K562 (cell line): Measurements from ENCODE around the gene HPCAL1. TPM values are rescaled to one million over a fixed set of nuclear protein-coding genes. Genes with fewer than 3 reads are reported as not detected.

Experiments used
- CREM ChIP-seq: IDR thresholded peaks from 2 replicates; pipeline ENCODE4 v1.6.1; 2014; ENCODE audit warnings: antibody characterized with exemption, low read depth
- EP300 ChIP-seq: IDR thresholded peaks from 2 replicates; pipeline ENCODE4 v1.6.1; 2012; ENCODE audit warnings: low read length, improper control_type of control experiment
- ETV1 ChIP-seq: fragments of 450-650 bp; conservative IDR thresholded peaks from 2 replicates; pipeline ENCODE4 v1.6.1; 2016; ENCODE audit warnings: missing genetic modification characterization, control low read depth, low read depth, missing compliant biosample characterization
- ETV6 ChIP-seq, 3 experiments: fragments of 150-350 bp in 1 of 3; sonication (generic) in 1 of 3; formaldehyde crosslinking in 1 of 3; IDR thresholded peaks; 2 replicates each; pipeline versions ENCODE4 v1.6.1 to v1.8.0; 2014 to 2022; ENCODE audit warnings: borderline replicate concordance in 2 of 3, low read depth in 2 of 3, antibody characterized with exemption in 1 of 3, low read length in 1 of 3, mild to moderate bottlenecking in 1 of 3, missing genetic modification reagents in 1 of 3
- NR2C2 ChIP-seq, 2 experiments: fragments of 200-800 bp in 1 of 2; sonication (Bioruptor generic) in 1 of 2; sonication (generic) in 1 of 2; formaldehyde crosslinking in 1 of 2; IDR thresholded peaks; 2 replicates each; pipeline versions ENCODE4 v1.6.1 to v1.8.0; 2016 to 2022; ENCODE audit warnings: mild to moderate bottlenecking in 1 of 2, missing compliant biosample characterization in 1 of 2, missing genetic modification characterization in 1 of 2, missing genetic modification reagents in 1 of 2
- POLR2G ChIP-seq: fragments of 200-400 bp; formaldehyde crosslinking; IDR thresholded peaks from 2 replicates; pipeline ENCODE4 v1.6.1; 2017; ENCODE audit warnings: low read depth, mild to moderate bottlenecking, antibody characterized with exemption, low read length, moderate library complexity
- RFX1 ChIP-seq: fragments of 450-650 bp; IDR thresholded peaks from 2 replicates; pipeline ENCODE4 v1.6.1; 2016; ENCODE audit warnings: mild to moderate bottlenecking, moderate library complexity
- SETDB1 ChIP-seq: IDR thresholded peaks from one replicate; pipeline ENCODE4 v1.6.1; 2012; ENCODE audit warnings: low read length, control low read depth, inconsistent platforms
- TFAM ChIP-seq: fragments of 250-450 bp; sonication (Bioruptor Pico); conservative IDR thresholded peaks from 2 replicates; pipeline ENCODE4 v1.5.0; 2021; ENCODE audit warnings: mild to moderate bottlenecking, moderate library complexity
- ZBTB7A ChIP-seq: IDR thresholded peaks from 2 replicates; pipeline ENCODE4 v1.6.1; 2011; ENCODE audit warnings: low read depth, mild to moderate bottlenecking, low read length, moderate library complexity, borderline replicate concordance; ENCODE audit not compliant: control insufficient read depth
- polyA plus RNA-seq, 8 experiments: library from polyadenylated mRNA; depleted of rRNA in 4 of 8; stranded (reverse) in 5 of 8; unstranded in 3 of 8; fragments of >200 nt; fragmentation: Nextera tagmentation in 2 of 8; fragmentation: Illumina TruSeq in 1 of 8; extraction: Ambion mirVana in 2 of 8; extraction: Trizol in 1 of 8; gene quantifications; 2 replicates each; pipeline versions ENCODE4 v1.2.1 to v1.2.3, GENCODE V29; 2011 to 2014; ENCODE audit warnings: inconsistent platforms in 1 of 8, missing spikeins in 1 of 8
- total RNA-seq, 7 experiments: library from RNA; depleted of rRNA in 6 of 7; stranded (reverse); fragments of >200 nt in 6 of 7; fragmentation: Illumina TruSeq in 2 of 7; extraction: Trizol in 2 of 7; gene quantifications; 2 replicates each; pipeline versions ENCODE4 v1.2.1 to v1.2.3, GENCODE V29; 2011 to 2021; ENCODE audit warnings: low replicate concordance in 1 of 7
- TF ChIP-seq, protein P1 (sequence below), 3 experiments: fragments of 200-800 bp in 1 of 3; fragments of 250-450 bp in 1 of 3; fragments of 450-650 bp in 1 of 3; sonication (Bioruptor Pico) in 1 of 3; sonication (Bioruptor generic) in 1 of 3; formaldehyde crosslinking in 1 of 3; IDR thresholded peaks; 2 replicates each; pipeline versions ENCODE4 v1.6.1 to v1.8.0; 2016 to 2022; ENCODE audit warnings: mild to moderate bottlenecking in 2 of 3, missing genetic modification characterization in 2 of 3, missing compliant biosample characterization in 1 of 3, moderate library complexity in 1 of 3
- TF ChIP-seq, protein P2 (sequence below): conservative IDR thresholded peaks from 2 replicates; pipeline ENCODE4 v1.6.1; 2011; ENCODE audit warnings: low read depth, mild to moderate bottlenecking, low read length; ENCODE audit not compliant: control insufficient read depth
- TF ChIP-seq, protein P3 (sequence below): fragments of 450-650 bp; formaldehyde crosslinking; IDR thresholded peaks from 2 replicates; pipeline ENCODE4 v1.4.0; 2020; ENCODE audit warnings: mild to moderate bottlenecking, moderate library complexity
- TF ChIP-seq, protein P4 (sequence below): sonication (generic); formaldehyde crosslinking; IDR thresholded peaks from 2 replicates; pipeline ENCODE4 v1.8.0; 2022; ENCODE audit warnings: missing genetic modification reagents, mild to moderate bottlenecking, borderline replicate concordance

The HPCAL1 gene
- total and polyA plus RNA-seq, 9 of the 15 experiments (the other 6 are each of a cell fraction or from before 2014, with no cell fraction given): 2.7 to 65.5 (median 23.9) TPM

DNA sequence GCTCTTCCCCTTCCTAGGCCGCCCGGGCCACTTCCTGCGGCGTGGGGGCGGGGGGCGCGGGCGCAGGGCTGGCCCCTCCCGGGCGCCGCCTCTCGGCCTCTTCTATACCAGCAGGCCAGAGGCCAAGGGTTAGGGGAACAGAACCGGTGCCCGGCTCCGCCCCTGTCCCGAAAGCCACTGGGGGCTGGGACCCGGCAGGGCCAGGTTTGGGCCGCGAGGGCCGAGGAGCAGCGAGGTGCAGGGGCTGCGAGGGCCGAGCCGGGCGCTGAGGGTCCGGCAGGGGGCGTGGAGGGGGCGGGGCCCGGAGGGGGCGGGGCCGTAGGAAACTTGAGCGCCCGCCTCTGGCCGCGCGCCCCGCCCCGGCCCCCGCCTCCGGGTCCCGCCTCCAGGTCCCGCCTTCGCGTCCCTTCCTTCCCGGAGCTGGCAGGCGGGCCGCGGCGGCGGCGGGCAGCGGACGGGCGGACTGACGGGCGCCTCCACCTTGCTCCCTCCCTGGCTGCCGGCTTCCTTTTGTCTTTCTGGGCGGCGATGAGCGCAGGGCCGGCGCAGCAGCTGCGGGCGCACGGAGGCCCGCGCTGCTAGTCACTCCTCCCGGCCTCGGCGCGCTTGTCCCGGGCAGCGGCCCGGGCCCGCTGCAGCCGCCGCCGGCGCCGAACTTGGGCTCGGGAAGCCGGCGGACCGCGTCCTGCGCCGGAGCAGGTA, at the start of gene HPCAL1 (continued):
- TF ChIP-seq NR2C2 (CRISPR knock-in tag; IDR thresholded peaks at IDR 0.05) (peak; percentile 9; the same call in 1 of the 2 replicates), NR2C2 (tag; IDR thresholded peaks at IDR 0.05) (peak; percentile 97), ETV6 (IDR thresholded peaks at IDR 0.05; ENCODE audit: borderline replicate concordance in 1 of 2, low read depth in 2 of 2, low read length in 1 of 2) (peak in 1 of 2 experiments; percentile 22; a peak in 1 of 4 replicates), ETV6 (CRISPR knock-in tag; IDR thresholded peaks at IDR 0.05; ENCODE audit: borderline replicate concordance) (no peak), EP300 (peak; percentile 36), ZBTB7A (peak; percentile 97), CREM (0 out of 2 replicates have a peak, but pooled peaks have one; percentile 25), POLR2G (peak; percentile 79), TFAM (no peak), RFX1 (no peak), ETV1 (tag) (no peak), SETDB1 (no peak)
- TF ChIP-seq, protein P1, sequence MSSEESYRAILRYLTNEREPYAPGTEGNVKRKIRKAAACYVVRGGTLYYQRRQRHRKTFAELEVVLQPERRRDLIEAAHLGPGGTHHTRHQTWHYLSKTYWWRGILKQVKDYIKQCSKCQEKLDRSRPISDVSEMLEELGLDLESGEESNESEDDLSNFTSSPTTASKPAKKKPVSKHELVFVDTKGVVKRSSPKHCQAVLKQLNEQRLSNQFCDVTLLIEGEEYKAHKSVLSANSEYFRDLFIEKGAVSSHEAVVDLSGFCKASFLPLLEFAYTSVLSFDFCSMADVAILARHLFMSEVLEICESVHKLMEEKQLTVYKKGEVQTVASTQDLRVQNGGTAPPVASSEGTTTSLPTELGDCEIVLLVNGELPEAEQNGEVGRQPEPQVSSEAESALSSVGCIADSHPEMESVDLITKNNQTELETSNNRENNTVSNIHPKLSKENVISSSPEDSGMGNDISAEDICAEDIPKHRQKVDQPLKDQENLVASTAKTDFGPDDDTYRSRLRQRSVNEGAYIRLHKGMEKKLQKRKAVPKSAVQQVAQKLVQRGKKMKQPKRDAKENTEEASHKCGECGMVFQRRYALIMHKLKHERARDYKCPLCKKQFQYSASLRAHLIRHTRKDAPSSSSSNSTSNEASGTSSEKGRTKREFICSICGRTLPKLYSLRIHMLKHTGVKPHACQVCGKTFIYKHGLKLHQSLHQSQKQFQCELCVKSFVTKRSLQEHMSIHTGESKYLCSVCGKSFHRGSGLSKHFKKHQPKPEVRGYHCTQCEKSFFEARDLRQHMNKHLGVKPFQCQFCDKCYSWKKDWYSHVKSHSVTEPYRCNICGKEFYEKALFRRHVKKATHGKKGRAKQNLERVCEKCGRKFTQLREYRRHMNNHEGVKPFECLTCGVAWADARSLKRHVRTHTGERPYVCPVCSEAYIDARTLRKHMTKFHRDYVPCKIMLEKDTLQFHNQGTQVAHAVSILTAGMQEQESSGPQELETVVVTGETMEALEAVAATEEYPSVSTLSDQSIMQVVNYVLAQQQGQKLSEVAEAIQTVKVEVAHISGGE (CRISPR knock-in tag; IDR thresholded peaks at IDR 0.05): peak in 1 of 3 experiments; percentile 81; a peak in 1 of 6 replicates
- TF ChIP-seq, protein P2, sequence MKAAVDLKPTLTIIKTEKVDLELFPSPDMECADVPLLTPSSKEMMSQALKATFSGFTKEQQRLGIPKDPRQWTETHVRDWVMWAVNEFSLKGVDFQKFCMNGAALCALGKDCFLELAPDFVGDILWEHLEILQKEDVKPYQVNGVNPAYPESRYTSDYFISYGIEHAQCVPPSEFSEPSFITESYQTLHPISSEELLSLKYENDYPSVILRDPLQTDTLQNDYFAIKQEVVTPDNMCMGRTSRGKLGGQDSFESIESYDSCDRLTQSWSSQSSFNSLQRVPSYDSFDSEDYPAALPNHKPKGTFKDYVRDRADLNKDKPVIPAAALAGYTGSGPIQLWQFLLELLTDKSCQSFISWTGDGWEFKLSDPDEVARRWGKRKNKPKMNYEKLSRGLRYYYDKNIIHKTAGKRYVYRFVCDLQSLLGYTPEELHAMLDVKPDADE: peak; percentile 62
- TF ChIP-seq, protein P3, sequence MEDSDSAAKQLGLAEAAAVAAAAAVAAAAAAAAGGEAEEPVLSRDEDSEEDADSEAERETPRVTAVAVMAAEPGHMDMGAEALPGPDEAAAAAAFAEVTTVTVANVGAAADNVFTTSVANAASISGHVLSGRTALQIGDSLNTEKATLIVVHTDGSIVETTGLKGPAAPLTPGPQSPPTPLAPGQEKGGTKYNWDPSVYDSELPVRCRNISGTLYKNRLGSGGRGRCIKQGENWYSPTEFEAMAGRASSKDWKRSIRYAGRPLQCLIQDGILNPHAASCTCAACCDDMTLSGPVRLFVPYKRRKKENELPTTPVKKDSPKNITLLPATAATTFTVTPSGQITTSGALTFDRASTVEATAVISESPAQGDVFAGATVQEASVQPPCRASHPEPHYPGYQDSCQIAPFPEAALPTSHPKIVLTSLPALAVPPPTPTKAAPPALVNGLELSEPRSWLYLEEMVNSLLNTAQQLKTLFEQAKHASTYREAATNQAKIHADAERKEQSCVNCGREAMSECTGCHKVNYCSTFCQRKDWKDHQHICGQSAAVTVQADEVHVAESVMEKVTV (CRISPR knock-in tag): peak; percentile 42; the same call in 1 of the 2 replicates
- TF ChIP-seq, protein P4, sequence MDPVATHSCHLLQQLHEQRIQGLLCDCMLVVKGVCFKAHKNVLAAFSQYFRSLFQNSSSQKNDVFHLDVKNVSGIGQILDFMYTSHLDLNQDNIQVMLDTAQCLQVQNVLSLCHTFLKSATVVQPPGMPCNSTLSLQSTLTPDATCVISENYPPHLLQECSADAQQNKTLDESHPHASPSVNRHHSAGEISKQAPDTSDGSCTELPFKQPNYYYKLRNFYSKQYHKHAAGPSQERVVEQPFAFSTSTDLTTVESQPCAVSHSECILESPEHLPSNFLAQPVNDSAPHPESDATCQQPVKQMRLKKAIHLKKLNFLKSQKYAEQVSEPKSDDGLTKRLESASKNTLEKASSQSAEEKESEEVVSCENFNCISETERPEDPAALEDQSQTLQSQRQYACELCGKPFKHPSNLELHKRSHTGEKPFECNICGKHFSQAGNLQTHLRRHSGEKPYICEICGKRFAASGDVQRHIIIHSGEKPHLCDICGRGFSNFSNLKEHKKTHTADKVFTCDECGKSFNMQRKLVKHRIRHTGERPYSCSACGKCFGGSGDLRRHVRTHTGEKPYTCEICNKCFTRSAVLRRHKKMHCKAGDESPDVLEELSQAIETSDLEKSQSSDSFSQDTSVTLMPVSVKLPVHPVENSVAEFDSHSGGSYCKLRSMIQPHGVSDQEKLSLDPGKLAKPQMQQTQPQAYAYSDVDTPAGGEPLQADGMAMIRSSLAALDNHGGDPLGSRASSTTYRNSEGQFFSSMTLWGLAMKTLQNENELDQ: no peak
